Endothelial cell of umbilical vein (primary cell): Measurements from ENCODE around the gene SLC12A8.

Experiments used
- EZH2 ChIP-seq: IDR thresholded peaks from 2 replicates; pipeline ENCODE4 v1.6.1; 2012; ENCODE audit warnings: borderline replicate concordance, low read depth, mild to moderate bottlenecking, moderate library complexity, low read length, inconsistent platforms; ENCODE audit not compliant: severe bottlenecking
- GATA2 ChIP-seq: IDR thresholded peaks from 2 replicates; pipeline ENCODE4 v1.7.0; 2011; ENCODE audit warnings: low read depth, mild to moderate bottlenecking, moderate library complexity, mixed read lengths, low read length; ENCODE audit not compliant: insufficient read length, insufficient read depth
- JUN ChIP-seq: IDR thresholded peaks from 2 replicates; pipeline ENCODE4 v1.6.1; 2011; ENCODE audit warnings: borderline replicate concordance, low read depth; ENCODE audit not compliant: insufficient read length, insufficient read depth
- MAX ChIP-seq: IDR thresholded peaks from 2 replicates; pipeline ENCODE4 v1.6.1; 2011; ENCODE audit not compliant: insufficient read depth, insufficient read length
- POLR2A ChIP-seq: IDR thresholded peaks from 2 replicates; pipeline ENCODE4 v1.6.1; 2012; ENCODE audit warnings: low read depth, mild to moderate bottlenecking, control low read depth, low read length
- POLR2AphosphoS5 ChIP-seq: IDR thresholded peaks from 2 replicates; pipeline ENCODE4 v1.6.1; 2012; ENCODE audit warnings: low read depth, mild to moderate bottlenecking, control low read depth, low read length, moderate library complexity; ENCODE audit not compliant: insufficient read depth
- TF ChIP-seq, protein P1 (sequence below), 2 donors: IDR thresholded peaks; 1 replicate in 1 of 2; 2 replicates in 1 of 2; pipeline ENCODE4 v1.5.1; 2011; ENCODE audit warnings: low read length in 2 of 2, mild to moderate bottlenecking in 2 of 2, moderate library complexity in 2 of 2, control low read depth in 1 of 2, inconsistent platforms in 1 of 2, low read depth in 1 of 2; ENCODE audit not compliant: insufficient read depth in 1 of 2; ENCODE audit errors: extremely low read depth in 1 of 2

DNA sequence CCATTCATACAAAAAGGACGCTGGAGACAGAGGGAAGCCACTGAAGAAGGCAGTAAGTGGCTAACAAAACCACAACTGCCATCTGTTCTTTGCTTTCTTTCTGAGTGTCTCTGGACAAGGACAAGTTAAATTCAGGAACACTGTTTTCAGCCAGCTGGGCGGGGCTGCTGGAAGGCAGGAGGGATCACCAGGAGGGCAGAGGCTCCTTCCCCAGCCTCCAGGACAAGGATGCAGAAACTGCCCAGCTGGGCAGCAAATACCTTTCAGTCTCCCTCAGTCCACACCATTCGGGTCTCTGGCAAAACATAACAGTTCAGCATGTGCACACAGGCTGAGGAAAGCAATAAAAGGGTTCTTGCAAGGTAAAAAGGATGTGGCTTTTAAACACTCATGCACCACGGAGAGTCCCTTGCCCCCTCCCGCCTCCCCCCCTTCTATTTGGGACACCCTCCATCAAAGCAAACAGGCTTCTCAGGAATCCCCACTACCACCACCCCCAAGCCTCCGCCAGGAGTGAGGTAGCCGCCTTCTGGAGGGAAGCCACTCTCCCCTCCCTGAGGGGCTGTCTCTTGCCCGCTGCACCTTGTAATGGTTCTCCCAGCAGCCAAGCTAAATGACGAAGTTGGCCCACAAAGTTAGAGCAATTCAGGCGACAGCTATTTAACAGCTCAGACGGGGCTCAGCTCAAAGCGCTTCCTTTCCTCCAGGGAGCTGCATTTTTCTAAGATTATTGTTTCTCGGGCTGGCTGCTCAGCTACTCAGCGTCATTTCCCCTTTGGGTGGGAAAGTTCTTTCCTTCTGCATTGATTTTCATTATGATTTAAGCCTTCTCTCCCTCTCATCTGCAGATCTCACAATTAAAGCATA, 160.6 kb downstream of the SLC12A8 start:
- TF ChIP-seq EZH2: no peak
- TF ChIP-seq, protein P1, sequence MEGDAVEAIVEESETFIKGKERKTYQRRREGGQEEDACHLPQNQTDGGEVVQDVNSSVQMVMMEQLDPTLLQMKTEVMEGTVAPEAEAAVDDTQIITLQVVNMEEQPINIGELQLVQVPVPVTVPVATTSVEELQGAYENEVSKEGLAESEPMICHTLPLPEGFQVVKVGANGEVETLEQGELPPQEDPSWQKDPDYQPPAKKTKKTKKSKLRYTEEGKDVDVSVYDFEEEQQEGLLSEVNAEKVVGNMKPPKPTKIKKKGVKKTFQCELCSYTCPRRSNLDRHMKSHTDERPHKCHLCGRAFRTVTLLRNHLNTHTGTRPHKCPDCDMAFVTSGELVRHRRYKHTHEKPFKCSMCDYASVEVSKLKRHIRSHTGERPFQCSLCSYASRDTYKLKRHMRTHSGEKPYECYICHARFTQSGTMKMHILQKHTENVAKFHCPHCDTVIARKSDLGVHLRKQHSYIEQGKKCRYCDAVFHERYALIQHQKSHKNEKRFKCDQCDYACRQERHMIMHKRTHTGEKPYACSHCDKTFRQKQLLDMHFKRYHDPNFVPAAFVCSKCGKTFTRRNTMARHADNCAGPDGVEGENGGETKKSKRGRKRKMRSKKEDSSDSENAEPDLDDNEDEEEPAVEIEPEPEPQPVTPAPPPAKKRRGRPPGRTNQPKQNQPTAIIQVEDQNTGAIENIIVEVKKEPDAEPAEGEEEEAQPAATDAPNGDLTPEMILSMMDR (IDR thresholded peaks at IDR 0.05; ENCODE audit: extremely low read depth in 1 of 2, insufficient read depth in 1 of 2, low read depth in 1 of 2, low read length in 2 of 2): peak in 1 of 2 donors; percentile 4
- TF ChIP-seq MAX: no peak
- TF ChIP-seq POLR2AphosphoS5: no peak
- no peak for TF ChIP-seq POLR2A
- TF ChIP-seq JUN: no peak
- peak; percentile 16 for TF ChIP-seq GATA2
